SK-N-SH (cell line): Measurements from ENCODE around the gene SCYL2.

Experiments used
- CTCF ChIP-seq: fragments of 200-600 bp; sonication (generic); IDR thresholded peaks from 2 replicates; pipeline ENCODE4 v1.6.1; 2017; ENCODE audit warnings: antibody characterized with exemption, mild to moderate bottlenecking, moderate library complexity
- REST ChIP-seq: IDR thresholded peaks from 2 replicates; pipeline ENCODE4 v1.6.1; 2012; ENCODE audit warnings: mild to moderate bottlenecking, low read depth, low read length, moderate library complexity

GRCh38 chr12:100382338-100382737 is 115.4 kb downstream of the SCYL2 start:
- TF ChIP-seq CTCF: no peak
- no peak for TF ChIP-seq REST
